GM10248 (cell line): ENCODE results near the gene CAPZB.

Source experiments
- CTCF ChIA-PET: fragments of 300-600 bp; sonication (Branson Sonifier 250); formaldehyde crosslinking; extraction: SDS; loops from one replicate; lab custom pipeline; 2021; ENCODE audit warnings: antibody characterized with exemption; lab: Yijun Ruan, JAX
- POLR2A ChIA-PET: fragments of 350-650 bp; sonication (Branson Sonifier 250); formaldehyde crosslinking; extraction: SDS; loops from one replicate; lab custom pipeline; 2020; ENCODE audit warnings: antibody characterized with exemption; lab: Yijun Ruan, JAX
- DNase-seq: peaks from one replicate; pipeline ENCODE4 v3.0.0; 2012; ENCODE audit errors: extremely low spot score
- TF ChIP-seq, protein P1 (sequence below): IDR thresholded peaks from 2 replicates; pipeline ENCODE4 v1.5.1; 2012; ENCODE audit warnings: mild to moderate bottlenecking, low read depth; ENCODE audit errors: extremely low read depth, missing control alignments, control extremely low read depth

Gene CAPZB

GRCh38 chr1:19477284-19478249 is 7.8 kb downstream of the CAPZB start:
- peak; percentile 53 for DNase-seq
- CTCF ChIA-PET = interaction anchor here (0.7 to 1.0 kb wide), 2 partner anchors 10 to 14 kb away, joined by 3 read pairs; no protein-coding TSS in a partner anchor
- TF ChIP-seq, protein P1, sequence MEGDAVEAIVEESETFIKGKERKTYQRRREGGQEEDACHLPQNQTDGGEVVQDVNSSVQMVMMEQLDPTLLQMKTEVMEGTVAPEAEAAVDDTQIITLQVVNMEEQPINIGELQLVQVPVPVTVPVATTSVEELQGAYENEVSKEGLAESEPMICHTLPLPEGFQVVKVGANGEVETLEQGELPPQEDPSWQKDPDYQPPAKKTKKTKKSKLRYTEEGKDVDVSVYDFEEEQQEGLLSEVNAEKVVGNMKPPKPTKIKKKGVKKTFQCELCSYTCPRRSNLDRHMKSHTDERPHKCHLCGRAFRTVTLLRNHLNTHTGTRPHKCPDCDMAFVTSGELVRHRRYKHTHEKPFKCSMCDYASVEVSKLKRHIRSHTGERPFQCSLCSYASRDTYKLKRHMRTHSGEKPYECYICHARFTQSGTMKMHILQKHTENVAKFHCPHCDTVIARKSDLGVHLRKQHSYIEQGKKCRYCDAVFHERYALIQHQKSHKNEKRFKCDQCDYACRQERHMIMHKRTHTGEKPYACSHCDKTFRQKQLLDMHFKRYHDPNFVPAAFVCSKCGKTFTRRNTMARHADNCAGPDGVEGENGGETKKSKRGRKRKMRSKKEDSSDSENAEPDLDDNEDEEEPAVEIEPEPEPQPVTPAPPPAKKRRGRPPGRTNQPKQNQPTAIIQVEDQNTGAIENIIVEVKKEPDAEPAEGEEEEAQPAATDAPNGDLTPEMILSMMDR = no peak
- POLR2A ChIA-PET = interaction anchor here (1.0 kb wide), 1 partner anchor 119 kb away, joined by 3 read pairs; a partner anchor contains a TSS

- ChIA-PET POLR2A (interaction anchor here (1.0 kb wide), 1 partner anchor 120 kb away, joined by 3 read pairs; a partner anchor contains a TSS), CTCF (interaction anchor here (0.7 to 1.4 kb wide), 3 partner anchors 9 to 86 kb away, joined by 3 to 4 read pairs (median 4); no protein-coding TSS in a partner anchor)
- TF ChIP-seq, protein P1 = no peak
- peak; percentile 36 for DNase-seq
Measured at GRCh38 chr1:19476450-19477190, 8.7 kb downstream of the CAPZB start.

GRCh38 chr1:19475296-19475695 is 10.0 kb downstream of the CAPZB start:
- POLR2A ChIA-PET = interaction anchor here (0.5 kb wide), 1 partner anchor 71 kb away, joined by 5 read pairs; no protein-coding TSS in a partner anchor
- TF ChIP-seq, protein P1 = no peak
- CTCF ChIA-PET = interaction anchor here (1.4 kb wide), 1 partner anchor 11 kb away, joined by 4 read pairs; no protein-coding TSS in a partner anchor
- DNase-seq = no peak

DNA sequence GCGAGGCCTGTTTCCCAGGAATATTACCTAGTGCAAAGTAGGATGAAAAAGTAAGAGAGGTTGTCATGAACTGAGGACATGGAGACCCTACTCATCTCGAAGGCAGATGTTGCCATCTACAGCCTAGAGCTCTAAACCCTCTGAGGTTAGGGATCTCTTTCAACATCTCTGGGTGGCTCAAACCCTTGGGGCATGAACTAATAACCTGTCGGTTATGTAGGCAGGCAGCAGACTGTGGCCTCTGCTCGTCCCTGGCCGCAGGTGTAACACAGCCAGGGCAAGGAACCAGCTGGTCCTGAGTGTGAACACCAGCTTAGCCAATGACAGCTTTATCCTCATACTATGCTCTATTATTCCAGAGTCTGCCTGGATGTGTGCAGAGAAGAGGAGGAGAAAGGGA is 13.2 kb downstream of the CAPZB start:
- TF ChIP-seq, protein P1 = no peak
- DNase-seq = no peak
- POLR2A ChIA-PET = interaction anchor here (0.6 kb wide), 1 partner anchor 31 kb away, joined by 3 read pairs; no protein-coding TSS in a partner anchor
- CTCF ChIA-PET = interaction anchor here (1.1 to 1.4 kb wide), 2 partner anchors 32 to 36 kb away, joined by 3 to 4 read pairs; no protein-coding TSS in a partner anchor

- POLR2A ChIA-PET = interaction anchor here (0.7 kb wide), 1 partner anchor 88 kb away, joined by 3 read pairs; no protein-coding TSS in a partner anchor
- TF ChIP-seq, protein P1 = no peak
- CTCF ChIA-PET = interaction anchor here (1.3 to 1.6 kb wide), 3 partner anchors 12 to 113 kb away, joined by 5 to 6 read pairs (median 6); no protein-coding TSS in a partner anchor
- no peak for DNase-seq
Measured at GRCh38 chr1:19469004-19469403, 16.3 kb downstream of the CAPZB start.
